ENCODE measurements around the gene GAB4. TPM values are rescaled to one million over a fixed set of nuclear protein-coding genes. Genes with fewer than 3 reads are reported as not detected.

GAB4 gene
- polyA plus RNA-seq, 2 of the 4 experiments (the other 2 are of a cell fraction) = not detected

DNA sequence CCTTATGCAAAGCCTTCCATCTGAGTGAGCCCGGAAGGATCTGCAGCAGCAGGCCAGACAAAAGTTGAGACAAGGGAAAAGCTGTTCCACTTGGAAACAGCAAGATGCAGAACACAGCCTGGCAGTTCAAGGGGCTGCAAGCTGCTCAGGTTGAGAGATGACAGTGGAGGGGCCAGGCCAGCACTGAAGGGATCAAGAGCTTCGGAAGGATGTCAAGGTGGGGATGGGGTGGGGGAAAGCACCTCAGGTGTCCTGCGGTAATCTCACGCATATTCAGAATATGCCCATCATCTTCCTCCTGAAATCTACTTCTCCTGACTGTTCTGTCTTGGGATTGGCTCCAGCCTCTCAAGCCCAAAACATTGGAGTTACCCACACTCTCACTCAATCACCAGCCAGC lies 35.7 kb downstream of the GAB4 start:
- no peak for FAIRE-seq
- no peaks in the 10 kb centered on the region for H3K4me1 ChIP-seq
- H3K4me3 ChIP-seq = no peak overlapping the region
- WGBS (ENCODE audit: missing lambda C conversion rate) = 55% methylated on average over 4 of the region's 4 CpGs
- ATAC-seq = no peak
- POLR2A ChIA-PET = interaction anchor here (0.6 kb wide), 1 partner anchor 138 kb away, joined by 5 read pairs; no protein-coding TSS in a partner anchor
- CTCF ChIA-PET = no interaction called here
- H3K9me3 ChIP-seq = no peaks in the 10 kb centered on the region
- no peak overlapping the region for H3K4me2 ChIP-seq
- H3K27ac ChIP-seq = no peak overlapping the region
- TF ChIP-seq FOSB (CRISPR knock-in tag; IDR thresholded peaks at IDR 0.05) (no peak), MYC (IDR thresholded peaks at IDR 0.05; ENCODE audit: borderline replicate concordance, low read length) (no peak), SMC3 (IDR thresholded peaks at IDR 0.05) (no peak), JUN (IDR thresholded peaks at IDR 0.05) (no peak), POLR2AphosphoS2 (conservative IDR thresholded peaks at IDR 0.05; ENCODE audit: low read length) (no peak), CBX2 (IDR thresholded peaks at IDR 0.05; ENCODE audit: borderline replicate concordance, low read depth) (no peak), ZNF302 (CRISPR knock-in tag; IDR thresholded peaks at IDR 0.05) (no peak), KDM5A (IDR thresholded peaks at IDR 0.05) (no peak), POLR2A (IDR thresholded peaks at IDR 0.05; ENCODE audit: low read length) (no peak), FOSL2 (IDR thresholded peaks at IDR 0.05) (no peak), FOSL2 (CRISPR knock-in tag; IDR thresholded peaks at IDR 0.05) (no peak), BHLHE40 (IDR thresholded peaks at IDR 0.05; ENCODE audit: low read depth, low read length) (no peak)
- TF ChIP-seq, protein P1, sequence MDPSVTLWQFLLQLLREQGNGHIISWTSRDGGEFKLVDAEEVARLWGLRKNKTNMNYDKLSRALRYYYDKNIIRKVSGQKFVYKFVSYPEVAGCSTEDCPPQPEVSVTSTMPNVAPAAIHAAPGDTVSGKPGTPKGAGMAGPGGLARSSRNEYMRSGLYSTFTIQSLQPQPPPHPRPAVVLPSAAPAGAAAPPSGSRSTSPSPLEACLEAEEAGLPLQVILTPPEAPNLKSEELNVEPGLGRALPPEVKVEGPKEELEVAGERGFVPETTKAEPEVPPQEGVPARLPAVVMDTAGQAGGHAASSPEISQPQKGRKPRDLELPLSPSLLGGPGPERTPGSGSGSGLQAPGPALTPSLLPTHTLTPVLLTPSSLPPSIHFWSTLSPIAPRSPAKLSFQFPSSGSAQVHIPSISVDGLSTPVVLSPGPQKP (IDR thresholded peaks at IDR 0.05; ENCODE audit: low read depth, low read length) = no peak
- TF ChIP-seq, protein P2, sequence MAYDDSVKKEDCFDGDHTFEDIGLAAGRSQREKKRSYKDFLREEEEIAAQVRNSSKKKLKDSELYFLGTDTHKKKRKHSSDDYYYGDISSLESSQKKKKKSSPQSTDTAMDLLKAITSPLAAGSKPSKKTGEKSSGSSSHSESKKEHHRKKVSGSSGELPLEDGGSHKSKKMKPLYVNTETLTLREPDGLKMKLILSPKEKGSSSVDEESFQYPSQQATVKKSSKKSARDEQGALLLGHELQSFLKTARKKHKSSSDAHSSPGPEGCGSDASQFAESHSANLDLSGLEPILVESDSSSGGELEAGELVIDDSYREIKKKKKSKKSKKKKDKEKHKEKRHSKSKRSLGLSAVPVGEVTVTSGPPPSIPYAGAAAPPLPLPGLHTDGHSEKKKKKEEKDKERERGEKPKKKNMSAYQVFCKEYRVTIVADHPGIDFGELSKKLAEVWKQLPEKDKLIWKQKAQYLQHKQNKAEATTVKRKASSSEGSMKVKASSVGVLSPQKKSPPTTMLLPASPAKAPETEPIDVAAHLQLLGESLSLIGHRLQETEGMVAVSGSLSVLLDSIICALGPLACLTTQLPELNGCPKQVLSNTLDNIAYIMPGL (CRISPR knock-in tag; IDR thresholded peaks at IDR 0.05; ENCODE audit: borderline replicate concordance) = no peak
- DNase-seq (ENCODE audit: low read depth in 1 of 2, low spot score in 1 of 2) = no peak

DNA sequence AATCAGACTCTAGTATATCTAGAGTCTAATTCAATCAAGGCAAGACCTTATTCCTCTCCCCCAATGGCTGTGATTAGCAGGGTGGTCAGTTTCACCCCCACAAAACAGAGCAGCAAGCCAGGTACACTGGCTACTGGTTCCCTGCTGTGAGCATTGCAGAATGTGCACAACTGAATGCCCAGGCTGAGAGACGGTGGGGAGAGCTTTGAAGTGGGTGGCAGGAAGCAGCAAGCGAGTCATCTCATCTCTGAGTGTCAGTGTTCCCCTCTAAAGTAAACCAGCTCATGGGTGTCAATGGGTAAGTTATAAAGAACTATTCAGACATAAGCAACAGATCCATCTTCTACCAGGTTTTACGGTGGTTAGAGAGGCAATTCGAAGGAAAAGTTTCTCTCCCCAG lies 37.6 kb downstream of the GAB4 start:
- no peak overlapping the region for H3K4me2 ChIP-seq
- H3K27ac ChIP-seq = no peak overlapping the region
- no peaks in the 10 kb centered on the region for H3K9me3 ChIP-seq
- WGBS (ENCODE audit: missing lambda C conversion rate) = 9% methylated on average over 4 of the region's 4 CpGs
- ATAC-seq = no peak
- TF ChIP-seq NPAS2 (CRISPR knock-in tag; IDR thresholded peaks at IDR 0.05; ENCODE audit: borderline replicate concordance) (no peak), RNF2 (IDR thresholded peaks at IDR 0.05; ENCODE audit: borderline replicate concordance, low read depth) (no peak), ESRRA (IDR thresholded peaks at IDR 0.05; ENCODE audit: borderline replicate concordance, low read length) (no peak), SREBF2 (IDR thresholded peaks at IDR 0.05) (no peak), NR3C1 (IDR thresholded peaks at IDR 0.05) (no peak), CHD4 (IDR thresholded peaks at IDR 0.05; ENCODE audit: borderline replicate concordance) (no peak), ZFP36 (IDR thresholded peaks at IDR 0.05; ENCODE audit: borderline replicate concordance, partially characterized antibody) (no peak), MYC (IDR thresholded peaks at IDR 0.05; ENCODE audit: borderline replicate concordance, low read length) (no peak), TP53 (CRISPR knock-in tag; IDR thresholded peaks at IDR 0.05) (no peak), GATA3 (IDR thresholded peaks at IDR 0.05; ENCODE audit: borderline replicate concordance) (no peak), EP300 (IDR thresholded peaks at IDR 0.05) (no peak), RAD21 (conservative IDR thresholded peaks at IDR 0.05 in 1 of 2, IDR thresholded peaks at IDR 0.05 in 1 of 2) (no peak), EHMT2 (IDR thresholded peaks at IDR 0.05; ENCODE audit: low read depth) (no peak), POLR2A (IDR thresholded peaks at IDR 0.05; ENCODE audit: low read length) (no peak), ZC3H11A (IDR thresholded peaks at IDR 0.05) (no peak), BHLHE40 (IDR thresholded peaks at IDR 0.05; ENCODE audit: low read depth, low read length) (no peak)
- TF ChIP-seq, protein P3, sequence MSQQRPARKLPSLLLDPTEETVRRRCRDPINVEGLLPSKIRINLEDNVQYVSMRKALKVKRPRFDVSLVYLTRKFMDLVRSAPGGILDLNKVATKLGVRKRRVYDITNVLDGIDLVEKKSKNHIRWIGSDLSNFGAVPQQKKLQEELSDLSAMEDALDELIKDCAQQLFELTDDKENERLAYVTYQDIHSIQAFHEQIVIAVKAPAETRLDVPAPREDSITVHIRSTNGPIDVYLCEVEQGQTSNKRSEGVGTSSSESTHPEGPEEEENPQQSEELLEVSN (IDR thresholded peaks at IDR 0.05; ENCODE audit: borderline replicate concordance, low read depth) = no peak
- TF ChIP-seq, protein P4, sequence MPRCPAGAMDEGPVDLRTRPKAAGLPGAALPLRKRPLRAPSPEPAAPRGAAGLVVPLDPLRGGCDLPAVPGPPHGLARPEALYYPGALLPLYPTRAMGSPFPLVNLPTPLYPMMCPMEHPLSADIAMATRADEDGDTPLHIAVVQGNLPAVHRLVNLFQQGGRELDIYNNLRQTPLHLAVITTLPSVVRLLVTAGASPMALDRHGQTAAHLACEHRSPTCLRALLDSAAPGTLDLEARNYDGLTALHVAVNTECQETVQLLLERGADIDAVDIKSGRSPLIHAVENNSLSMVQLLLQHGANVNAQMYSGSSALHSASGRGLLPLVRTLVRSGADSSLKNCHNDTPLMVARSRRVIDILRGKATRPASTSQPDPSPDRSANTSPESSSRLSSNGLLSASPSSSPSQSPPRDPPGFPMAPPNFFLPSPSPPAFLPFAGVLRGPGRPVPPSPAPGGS (IDR thresholded peaks at IDR 0.05) = no peak
- TF ChIP-seq, protein P5, sequence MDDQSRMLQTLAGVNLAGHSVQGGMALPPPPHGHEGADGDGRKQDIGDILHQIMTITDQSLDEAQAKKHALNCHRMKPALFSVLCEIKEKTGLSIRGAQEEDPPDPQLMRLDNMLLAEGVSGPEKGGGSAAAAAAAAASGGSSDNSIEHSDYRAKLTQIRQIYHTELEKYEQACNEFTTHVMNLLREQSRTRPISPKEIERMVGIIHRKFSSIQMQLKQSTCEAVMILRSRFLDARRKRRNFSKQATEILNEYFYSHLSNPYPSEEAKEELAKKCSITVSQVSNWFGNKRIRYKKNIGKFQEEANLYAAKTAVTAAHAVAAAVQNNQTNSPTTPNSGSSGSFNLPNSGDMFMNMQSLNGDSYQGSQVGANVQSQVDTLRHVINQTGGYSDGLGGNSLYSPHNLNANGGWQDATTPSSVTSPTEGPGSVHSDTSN (IDR thresholded peaks at IDR 0.05) = no peak
- TF ChIP-seq, protein P6, sequence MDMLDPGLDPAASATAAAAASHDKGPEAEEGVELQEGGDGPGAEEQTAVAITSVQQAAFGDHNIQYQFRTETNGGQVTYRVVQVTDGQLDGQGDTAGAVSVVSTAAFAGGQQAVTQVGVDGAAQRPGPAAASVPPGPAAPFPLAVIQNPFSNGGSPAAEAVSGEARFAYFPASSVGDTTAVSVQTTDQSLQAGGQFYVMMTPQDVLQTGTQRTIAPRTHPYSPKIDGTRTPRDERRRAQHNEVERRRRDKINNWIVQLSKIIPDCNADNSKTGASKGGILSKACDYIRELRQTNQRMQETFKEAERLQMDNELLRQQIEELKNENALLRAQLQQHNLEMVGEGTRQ (IDR thresholded peaks at IDR 0.05) = no peak
- H3K4me3 ChIP-seq = no peak overlapping the region
- CTCF ChIA-PET = no interaction called here
- FAIRE-seq = no peak
- DNase-seq (ENCODE audit: low read depth in 1 of 2, low spot score in 1 of 2) = no peak
- POLR2A ChIA-PET = no interaction called here
- H3K4me1 ChIP-seq = no peaks in the 10 kb centered on the region

Data from A549 (cell line).